HG02870 (cell line): ENCODE measurements around the gene DKK3.

ENCODE experiments used
- ATAC-seq: cut with Tn5 transposase; IDR thresholded peaks from one replicate; pipeline ENCODE4 v1.9.1; 2021; ENCODE audit warnings: mild to moderate bottlenecking, moderate library complexity; ENCODE audit not compliant: unreplicated experiment

DKK3 gene

GRCh38 chr11:11949482-11949881, 58.9 kb downstream of the DKK3 start:
- no peak for ATAC-seq

GRCh38 chr11:11948242-11948947, 60.0 kb downstream of the DKK3 start:
- ATAC-seq, result no peak

GRCh38 chr11:11947825-11948224, 60.6 kb downstream of the DKK3 start:
- no peak for ATAC-seq

GRCh38 chr11:11946878-11947277, 61.5 kb downstream of the DKK3 start:
- no peak for ATAC-seq

- no peak for ATAC-seq
Observed at GRCh38 chr11:11946180-11946579, 62.2 kb downstream of the DKK3 start.

- no peak for ATAC-seq
Observed at GRCh38 chr11:11944444-11944843, 64.0 kb downstream of the DKK3 start.

GRCh38 chr11:11942668-11943067, 65.8 kb downstream of the DKK3 start:
- ATAC-seq, result no peak

- no peak for ATAC-seq
Observed at GRCh38 chr11:11940551-11940950, 67.9 kb downstream of the DKK3 start.

GRCh38 chr11:11937957-11938356, 70.5 kb downstream of the DKK3 start:
- ATAC-seq, result no peak

GRCh38 chr11:11937433-11937832, 71.0 kb downstream of the DKK3 start:
- no peak for ATAC-seq

- no peak for ATAC-seq
Observed at GRCh38 chr11:11935536-11935935, 72.9 kb downstream of the DKK3 start.

- ATAC-seq, result no peak
Observed at GRCh38 chr11:11931461-11932055, 76.9 kb downstream of the DKK3 start.

GRCh38 chr11:11929920-11930319, 78.5 kb downstream of the DKK3 start:
- no peak for ATAC-seq

GRCh38 chr11:11923828-11924227, 84.6 kb downstream of the DKK3 start:
- no peak for ATAC-seq

GRCh38 chr11:11916981-11917399, 91.4 kb downstream of the DKK3 start:
- ATAC-seq, result no peak

- no peak for ATAC-seq
Observed at GRCh38 chr11:11915625-11916024, 92.8 kb downstream of the DKK3 start.

- ATAC-seq, result no peak
Observed at GRCh38 chr11:11913395-11913794, 95.0 kb downstream of the DKK3 start.
